ENCODE data around the gene EFHD1.

GRCh38 chr2:232584238-232584637 is 49.2 kb upstream of the EFHD1 start:
- TF ChIP-seq POLR2A (IDR thresholded peaks at IDR 0.05) = no peak
- TF ChIP-seq CTCF (IDR thresholded peaks at IDR 0.05) = no peak

All from lower leg skin (tissue), 3 donors.